ENCODE data around the gene ZNF451. TPM values are rescaled to one million over a fixed set of nuclear protein-coding genes. Genes with fewer than 3 reads are reported as not detected.
A peak's percentile ranks its signal among the peaks of the same experiment; 100 is the strongest.

ZNF451 gene
- total and polyA plus RNA-seq, 2 experiments from 2014 or later: 15.8 to 63.4 TPM

DNA sequence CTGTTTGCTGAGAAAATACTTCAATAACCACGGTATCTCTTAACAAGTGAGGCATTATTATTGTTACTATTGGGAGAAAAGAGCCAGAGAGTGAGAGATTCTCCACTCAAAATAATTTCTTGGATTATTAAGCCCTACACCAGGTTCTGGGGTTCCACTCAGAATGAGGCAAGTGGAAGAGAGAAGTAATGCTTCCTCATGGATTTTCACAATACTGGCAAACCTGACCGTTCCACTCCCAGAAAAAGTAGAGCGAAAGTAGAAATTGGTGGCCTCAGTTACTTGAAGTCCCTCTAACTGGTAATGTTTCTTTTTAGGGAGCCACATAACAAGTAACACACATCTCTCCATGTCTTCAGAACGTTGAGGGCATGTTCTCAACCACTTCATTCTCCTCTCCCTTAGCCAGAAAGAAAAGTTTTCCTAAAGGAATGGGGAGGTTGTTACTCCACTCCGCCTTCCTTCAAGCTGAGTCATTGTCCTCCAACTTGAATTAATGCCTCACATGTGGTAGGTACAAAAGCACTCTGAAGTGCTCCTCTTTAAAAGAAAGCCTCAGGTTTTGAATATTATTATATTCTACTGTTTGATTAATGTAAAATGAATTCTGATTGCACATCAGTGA, 84.0 kb downstream of the ZNF451 start:
- H3K4me2 ChIP-seq: peak overlapping the region; percentile 85
- H3K4me3 ChIP-seq: peak overlapping the region; percentile 3
- H3K9me3 ChIP-seq (ENCODE audit: low read depth): no peaks in the 10 kb centered on the region
- H3K27ac ChIP-seq: peak overlapping the region; percentile 84
- peaks cover 55% of the 10 kb centered on the region for H3K79me2 ChIP-seq
- H3K27me3 ChIP-seq: no peaks in the 10 kb centered on the region
- no peak for TF ChIP-seq EZH2phosphoT487 (IDR thresholded peaks at IDR 0.05; ENCODE audit: low read depth, severe bottlenecking, unreplicated experiment)
- no peak for TF ChIP-seq CTCF (IDR thresholded peaks at IDR 0.05; ENCODE audit: poor library complexity)
- TF ChIP-seq EZH2 (IDR thresholded peaks at IDR 0.05; ENCODE audit: borderline replicate concordance): no peak
- peak; percentile 35 for DNase-seq (ENCODE audit: low spot score)
- no peaks in the 10 kb centered on the region for H4K20me1 ChIP-seq (ENCODE audit: insufficient read depth, poor library complexity, severe bottlenecking)
- no peaks in the 10 kb centered on the region for H3K4me1 ChIP-seq (ENCODE audit: insufficient read depth)
- H3K36me3 ChIP-seq (replicated peaks; ENCODE audit: insufficient read depth, low read depth): no peaks in the 10 kb centered on the region
- 55% methylated on average over 5 of the region's 5 CpGs for WGBS (ENCODE audit: low lambda C conversion rate, missing lambda C conversion rate)
- H3K9me2 ChIP-seq (replicated peaks; ENCODE audit: insufficient read depth): no peaks in the 10 kb centered on the region
- peak overlapping the region; percentile 18 for H2AFZ ChIP-seq

DNA sequence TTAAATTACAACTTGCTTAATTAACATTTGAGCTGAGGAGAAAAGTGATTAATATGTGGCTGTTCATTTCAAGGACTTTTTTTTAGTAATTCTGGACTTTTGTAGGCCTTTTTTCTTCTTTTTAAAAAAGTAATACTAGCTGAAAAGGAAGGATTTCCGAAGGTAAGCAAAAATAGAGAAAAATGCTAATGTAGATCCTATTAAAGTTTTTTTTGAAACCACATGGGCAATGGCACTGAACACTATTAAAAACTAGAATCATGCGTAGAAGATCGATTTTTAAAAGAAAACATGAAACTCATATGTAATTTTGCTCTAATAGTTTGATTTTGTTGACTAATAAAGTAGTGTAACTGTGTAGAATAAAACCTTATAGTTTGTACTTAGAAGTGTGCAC, 84.5 kb downstream of the ZNF451 start:
- Histone ChIP-seq H3K27ac (peak overlapping the region; percentile 84), H3K79me2 (peaks cover 60% of the 10 kb centered on the region), H3K4me2 (peak overlapping the region; percentile 85), H3K36me3 (replicated peaks; ENCODE audit: insufficient read depth, low read depth) (no peaks in the 10 kb centered on the region), H4K20me1 (ENCODE audit: insufficient read depth, poor library complexity, severe bottlenecking) (no peaks in the 10 kb centered on the region), H3K4me3 (peak overlapping the region; percentile 3), H3K4me1 (ENCODE audit: insufficient read depth) (no peaks in the 10 kb centered on the region), H3K9me3 (ENCODE audit: low read depth) (no peaks in the 10 kb centered on the region), H3K9me2 (replicated peaks; ENCODE audit: insufficient read depth) (no peaks in the 10 kb centered on the region), H2AFZ (no peak overlapping the region), H3K27me3 (no peaks in the 10 kb centered on the region)
- WGBS (ENCODE audit: low lambda C conversion rate, missing lambda C conversion rate): 91% methylated on average over 3 of the region's 3 CpGs
- no peak for DNase-seq (ENCODE audit: low spot score)
- TF ChIP-seq EZH2phosphoT487 (IDR thresholded peaks at IDR 0.05; ENCODE audit: low read depth, severe bottlenecking, unreplicated experiment): no peak
- no peak for TF ChIP-seq EZH2 (IDR thresholded peaks at IDR 0.05; ENCODE audit: borderline replicate concordance)
- TF ChIP-seq CTCF (IDR thresholded peaks at IDR 0.05; ENCODE audit: poor library complexity): no peak

- no peaks in the 10 kb centered on the region for H3K36me3 ChIP-seq (replicated peaks; ENCODE audit: insufficient read depth, low read depth)
- H3K27ac ChIP-seq: peak overlapping the region; percentile 33
- peak overlapping the region; percentile 22 for H3K4me2 ChIP-seq
- 83% methylated on average over 11 of the region's 11 CpGs for WGBS (ENCODE audit: low lambda C conversion rate, missing lambda C conversion rate)
- no peaks in the 10 kb centered on the region for H3K9me3 ChIP-seq (ENCODE audit: low read depth)
- DNase-seq (ENCODE audit: low spot score): peak; percentile 21
- H3K27me3 ChIP-seq: no peaks in the 10 kb centered on the region
- H3K79me2 ChIP-seq: peaks cover 77% of the 10 kb centered on the region
- H4K20me1 ChIP-seq (ENCODE audit: insufficient read depth, poor library complexity, severe bottlenecking): no peaks in the 10 kb centered on the region
- H3K4me3 ChIP-seq: no peak overlapping the region
- TF ChIP-seq EZH2phosphoT487 (IDR thresholded peaks at IDR 0.05; ENCODE audit: low read depth, severe bottlenecking, unreplicated experiment) (no peak), EZH2 (IDR thresholded peaks at IDR 0.05; ENCODE audit: borderline replicate concordance) (no peak), CTCF (IDR thresholded peaks at IDR 0.05; ENCODE audit: poor library complexity) (no peak)
- no peaks in the 10 kb centered on the region for H3K9me2 ChIP-seq (replicated peaks; ENCODE audit: insufficient read depth)
- H2AFZ ChIP-seq: no peak overlapping the region
- no peaks in the 10 kb centered on the region for H3K4me1 ChIP-seq (ENCODE audit: insufficient read depth)
These were observed 87.7 kb downstream of the ZNF451 start for GRCh38 chr6:57177545-57178265.

Data from hepatocyte (in vitro differentiated cells).